Ascending aorta (tissue), 2 donors: Measurements from ENCODE around the gene FABP1. TPM values are rescaled to one million over a fixed set of nuclear protein-coding genes. Genes with fewer than 3 reads are reported as not detected.

Experiments used
- DNase-seq, 2 donors: peaks; one replicate each; pipeline ENCODE4 v3.0.0-alpha.2; 2019; ENCODE audit warnings: low spot score in 2 of 2
- H3K27ac ChIP-seq, 2 donors: fragments of 200-600 bp; sonication (generic); one replicate each; pipeline ENCODE4 v1.5.1; 2016 to 2017; ENCODE audit warnings: mild to moderate bottlenecking in 1 of 2
- H3K27me3 ChIP-seq: fragments of 200-600 bp; sonication (generic); one replicate; pipeline ENCODE4 v1.5.1; 2017
- H3K36me3 ChIP-seq, 2 donors: fragments of 200-600 bp; sonication (generic); one replicate each; pipeline ENCODE4 v1.5.1; 2016
- H3K4me1 ChIP-seq, 2 donors: fragments of 200-600 bp; sonication (generic); one replicate each; pipeline ENCODE4 v1.5.1; 2016 to 2017; ENCODE audit warnings: mild to moderate bottlenecking in 1 of 2
- H3K4me3 ChIP-seq, 2 donors: fragments of 200-600 bp; sonication (generic); one replicate each; pipeline ENCODE4 v1.5.1; 2016 to 2017; ENCODE audit warnings: mild to moderate bottlenecking in 1 of 2
- H3K9me3 ChIP-seq, 2 donors: fragments of 200-600 bp; sonication (generic); one replicate each; pipeline ENCODE4 v1.5.1; 2016
- intact Hi-C: fragments of 100-400 bp; cut with DNase I; formaldehyde crosslinking; loops from one replicate; pipeline ENCODE4 v1.15.1; 2023
- total RNA-seq: library from RNA; depleted of rRNA; stranded (reverse); fragments of >200 nt; gene quantifications from one replicate; pipeline ENCODE4 v1.1.0, GENCODE V29; 2016
- TF ChIP-seq, protein P1 (sequence below), 3 experiments: fragments of 200-600 bp in 2 of 3; fragments of 450-650 bp in 1 of 3; sonication (generic) in 2 of 3; IDR thresholded peaks; one replicate each; pipeline ENCODE4 v1.5.1; 2016 to 2019; ENCODE audit warnings: antibody characterized with exemption in 3 of 3, mild to moderate bottlenecking in 1 of 3, moderate library complexity in 1 of 3

FABP1 gene
- total RNA-seq, 1 donor from 2014 or later, result not detected

DNA sequence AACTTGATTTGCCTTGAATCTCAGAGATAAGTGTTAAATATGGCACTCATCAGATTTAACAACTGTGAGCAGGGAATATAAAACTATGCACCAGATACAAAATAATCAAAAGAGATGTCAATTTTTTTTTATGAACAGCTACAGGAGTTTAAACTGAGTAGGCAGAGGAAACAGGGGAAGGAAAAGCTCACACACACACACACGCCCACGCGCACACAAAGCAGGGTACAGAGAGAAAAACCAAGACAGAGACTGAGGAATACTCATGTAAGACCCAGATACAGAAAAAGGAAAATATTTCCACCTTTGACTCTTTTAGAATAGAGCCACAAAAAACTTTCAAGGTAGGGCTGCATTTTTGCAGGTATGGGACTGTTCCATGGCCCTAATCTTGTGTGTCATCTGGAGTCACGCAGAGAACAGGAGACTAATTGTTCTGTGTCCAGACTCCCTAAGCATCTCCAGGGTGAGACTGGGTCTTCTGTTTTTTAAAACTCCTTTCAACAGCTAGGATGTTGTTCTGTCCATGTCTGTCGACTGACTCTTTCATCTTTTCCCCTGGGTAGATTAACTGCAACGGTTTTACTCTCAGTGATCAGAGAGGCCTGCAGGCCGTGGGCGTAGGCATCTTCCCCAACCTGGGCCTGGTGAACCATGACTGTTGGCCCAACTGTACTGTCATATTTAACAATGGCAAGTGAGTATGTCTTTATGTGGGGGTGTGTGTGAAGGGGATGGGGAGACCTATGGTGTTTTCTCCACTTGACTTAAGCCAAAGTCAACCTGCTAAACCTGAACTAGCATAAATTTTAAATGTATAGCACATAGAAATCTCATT is 37.2 kb downstream of the FABP1 start:
- H3K27me3 ChIP-seq, result no peaks in the 10 kb centered on the region
- intact Hi-C loops, result no loop called here
- TF ChIP-seq, protein P1, sequence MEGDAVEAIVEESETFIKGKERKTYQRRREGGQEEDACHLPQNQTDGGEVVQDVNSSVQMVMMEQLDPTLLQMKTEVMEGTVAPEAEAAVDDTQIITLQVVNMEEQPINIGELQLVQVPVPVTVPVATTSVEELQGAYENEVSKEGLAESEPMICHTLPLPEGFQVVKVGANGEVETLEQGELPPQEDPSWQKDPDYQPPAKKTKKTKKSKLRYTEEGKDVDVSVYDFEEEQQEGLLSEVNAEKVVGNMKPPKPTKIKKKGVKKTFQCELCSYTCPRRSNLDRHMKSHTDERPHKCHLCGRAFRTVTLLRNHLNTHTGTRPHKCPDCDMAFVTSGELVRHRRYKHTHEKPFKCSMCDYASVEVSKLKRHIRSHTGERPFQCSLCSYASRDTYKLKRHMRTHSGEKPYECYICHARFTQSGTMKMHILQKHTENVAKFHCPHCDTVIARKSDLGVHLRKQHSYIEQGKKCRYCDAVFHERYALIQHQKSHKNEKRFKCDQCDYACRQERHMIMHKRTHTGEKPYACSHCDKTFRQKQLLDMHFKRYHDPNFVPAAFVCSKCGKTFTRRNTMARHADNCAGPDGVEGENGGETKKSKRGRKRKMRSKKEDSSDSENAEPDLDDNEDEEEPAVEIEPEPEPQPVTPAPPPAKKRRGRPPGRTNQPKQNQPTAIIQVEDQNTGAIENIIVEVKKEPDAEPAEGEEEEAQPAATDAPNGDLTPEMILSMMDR (IDR thresholded peaks at IDR 0.05), result no peak
- H3K27ac ChIP-seq, result no peak overlapping the region
- H3K4me3 ChIP-seq, result no peak overlapping the region
- H3K9me3 ChIP-seq, result no peaks in the 10 kb centered on the region
- no peaks in the 10 kb centered on the region for H3K4me1 ChIP-seq
- no peak for DNase-seq
- H3K36me3 ChIP-seq, result no peaks in the 10 kb centered on the region

DNA sequence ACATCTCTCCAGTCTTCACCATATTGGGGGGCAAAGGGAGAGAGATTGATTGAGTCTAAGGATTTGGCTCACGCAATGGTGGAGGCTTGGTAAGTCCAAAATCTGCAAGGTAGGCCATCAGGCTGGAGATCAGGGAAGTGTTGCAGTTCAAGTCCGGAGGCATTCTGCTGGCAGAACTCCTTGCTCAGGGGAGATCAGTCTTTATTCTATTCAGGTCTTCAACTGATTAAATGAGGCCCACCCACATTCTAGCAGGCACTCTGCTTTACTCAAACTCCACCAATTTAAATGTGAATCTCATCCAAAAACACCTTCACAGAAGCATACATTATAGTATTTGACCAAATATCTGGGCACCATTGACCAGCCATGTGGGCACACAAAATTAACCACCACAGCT is 38.9 kb downstream of the FABP1 start:
- TF ChIP-seq, protein P1 (IDR thresholded peaks at IDR 0.05), result no peak
- no peaks in the 10 kb centered on the region for H3K27me3 ChIP-seq

DNA sequence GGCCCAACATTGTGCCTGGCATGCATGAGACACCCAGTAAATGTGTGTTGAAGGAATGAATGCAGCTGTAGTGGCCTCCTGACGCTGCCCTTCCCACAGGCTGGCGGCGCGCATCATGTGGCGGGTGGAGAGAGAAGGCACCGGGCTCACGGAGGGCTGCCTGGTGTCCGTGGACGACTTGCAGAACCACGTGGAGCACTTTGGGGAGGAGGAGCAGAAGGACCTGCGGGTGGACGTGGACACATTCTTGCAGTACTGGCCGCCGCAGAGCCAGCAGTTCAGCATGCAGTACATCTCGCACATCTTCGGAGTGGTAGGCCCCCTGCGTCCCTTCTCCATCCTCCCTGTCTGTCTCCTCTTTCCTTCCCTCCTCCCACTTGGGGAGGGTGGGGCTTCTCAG is 40.1 kb downstream of the FABP1 start:
- DNase-seq, result no peak
- H3K36me3 ChIP-seq, result no peaks in the 10 kb centered on the region
- H3K27me3 ChIP-seq, result no peaks in the 10 kb centered on the region
- H3K4me3 ChIP-seq, result no peak overlapping the region
- H3K27ac ChIP-seq, result no peak overlapping the region
- no peaks in the 10 kb centered on the region for H3K4me1 ChIP-seq
- intact Hi-C loops, result no loop called here
- H3K9me3 ChIP-seq, result no peaks in the 10 kb centered on the region
- TF ChIP-seq, protein P1 (IDR thresholded peaks at IDR 0.05), result no peak

More for the DNA sequence above, 38.9 kb downstream of the FABP1 start:
- H3K4me1 ChIP-seq, result no peaks in the 10 kb centered on the region
- H3K36me3 ChIP-seq, result no peaks in the 10 kb centered on the region
- intact Hi-C loops, result no loop called here
- H3K4me3 ChIP-seq, result no peak overlapping the region
- H3K9me3 ChIP-seq, result no peaks in the 10 kb centered on the region
- H3K27ac ChIP-seq, result no peak overlapping the region
- DNase-seq, result no peak

DNA sequence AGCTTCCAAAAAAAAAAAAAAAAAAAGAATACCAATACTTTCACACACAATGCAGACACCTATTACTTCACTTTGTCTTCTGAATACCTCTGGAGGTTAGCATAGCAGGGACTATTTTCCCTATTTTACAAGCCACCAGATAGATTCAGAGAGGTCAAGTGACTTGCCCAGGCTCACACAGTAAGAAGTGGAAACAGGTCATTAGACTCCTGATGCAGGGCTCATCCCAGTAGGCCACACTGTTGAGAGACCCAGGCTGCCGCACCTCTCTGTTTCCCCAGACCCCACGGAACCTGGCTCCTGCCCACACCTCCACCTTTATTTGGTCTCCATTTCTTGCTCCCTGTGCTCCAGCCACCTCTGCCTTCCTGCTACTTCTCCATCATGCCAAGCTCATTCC is 40.8 kb downstream of the FABP1 start:
- TF ChIP-seq, protein P1 (IDR thresholded peaks at IDR 0.05), result no peak
- no peaks in the 10 kb centered on the region for H3K9me3 ChIP-seq
- H3K27me3 ChIP-seq, result no peaks in the 10 kb centered on the region
- no peak for DNase-seq
- H3K36me3 ChIP-seq, result no peaks in the 10 kb centered on the region
- intact Hi-C loops, result no loop called here
- H3K27ac ChIP-seq, result no peak overlapping the region
- H3K4me1 ChIP-seq, result no peaks in the 10 kb centered on the region
- no peak overlapping the region for H3K4me3 ChIP-seq

DNA sequence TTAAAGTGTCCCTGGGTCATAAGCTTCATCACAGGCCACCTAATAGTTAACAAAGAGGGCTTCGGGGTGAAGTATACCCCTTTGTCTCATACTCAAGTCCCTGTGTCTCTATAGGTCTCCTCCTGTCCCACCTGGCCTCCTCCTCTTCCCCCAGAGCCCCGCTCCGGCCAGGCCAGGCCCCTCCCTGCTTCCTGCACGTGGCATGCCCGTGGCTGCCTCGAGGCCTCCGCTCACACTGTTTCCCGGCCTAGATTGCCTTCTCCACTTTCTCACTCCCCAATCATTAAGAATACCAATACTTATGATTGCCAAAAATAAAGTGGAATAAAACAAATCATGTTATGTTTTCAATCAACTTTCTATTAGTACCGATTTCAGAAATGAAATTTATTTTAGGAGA is 41.5 kb downstream of the FABP1 start:
- Histone ChIP-seq H3K4me3 (no peak overlapping the region), H3K4me1 (no peaks in the 10 kb centered on the region), H3K36me3 (no peaks in the 10 kb centered on the region), H3K9me3 (no peaks in the 10 kb centered on the region), H3K27ac (no peak overlapping the region), H3K27me3 (no peaks in the 10 kb centered on the region)
- TF ChIP-seq, protein P1 (IDR thresholded peaks at IDR 0.05), result no peak
- intact Hi-C loops, result no loop called here
- DNase-seq, result no peak
